ENCODE data around the gene COX7A2L. TPM values are rescaled to one million over a fixed set of nuclear protein-coding genes. Genes with fewer than 3 reads are reported as not detected.
"Not testable (repeated sequence)": the region's sequence is repeated elsewhere in the genome, so short reads cannot be mapped to it uniquely, and the experiment has no call there.

COX7A2L gene
- total RNA-seq, 1 experiment from 2014 or later: 254 TPM

- DNase-seq (ENCODE audit: low read depth in 1 of 2, low spot score in 2 of 2): no peak
- Histone ChIP-seq H3K27ac (no peak overlapping the region), H3K36me3 (peaks cover 52% of the 10 kb centered on the region), H3K27me3 (replicated peaks) (no peaks in the 10 kb centered on the region), H3K4me1 (replicated peaks) (peaks cover 27% of the 10 kb centered on the region), H3K4me3 (no peak overlapping the region), H3K9me3 (replicated peaks) (no peaks in the 10 kb centered on the region)
Measured at GRCh38 chr2:42339191-42339912, 21.7 kb downstream of the COX7A2L start.

GRCh38 chr2:42338567-42339190 lies 22.3 kb downstream of the COX7A2L start:
- peaks cover 51% of the 10 kb centered on the region for H3K36me3 ChIP-seq
- no peak overlapping the region for H3K4me3 ChIP-seq
- peaks cover 27% of the 10 kb centered on the region for H3K4me1 ChIP-seq (replicated peaks)
- no peaks in the 10 kb centered on the region for H3K9me3 ChIP-seq (replicated peaks)
- H3K27me3 ChIP-seq (replicated peaks): no peaks in the 10 kb centered on the region
- no peak for DNase-seq (ENCODE audit: low read depth in 1 of 2, low spot score in 2 of 2)
- no peak overlapping the region for H3K27ac ChIP-seq

- Histone ChIP-seq H3K27me3 (replicated peaks) (no peaks in the 10 kb centered on the region), H3K4me3 (no peak overlapping the region), H3K27ac (peak overlapping the region; percentile 4), H3K36me3 (peaks cover 56% of the 10 kb centered on the region), H3K4me1 (replicated peaks) (peaks cover 26% of the 10 kb centered on the region), H3K9me3 (replicated peaks) (no peaks in the 10 kb centered on the region)
- DNase-seq (ENCODE audit: low read depth in 1 of 2, low spot score in 2 of 2): no peak
Measured at GRCh38 chr2:42337846-42338566, 23.0 kb downstream of the COX7A2L start.

- Histone ChIP-seq H3K4me1 (replicated peaks) (peaks cover 20% of the 10 kb centered on the region), H3K36me3 (peaks cover 62% of the 10 kb centered on the region), H3K27me3 (replicated peaks) (no peaks in the 10 kb centered on the region), H3K27ac (peak overlapping the region; percentile 53), H3K9me3 (replicated peaks) (no peaks in the 10 kb centered on the region), H3K4me3 (no peak overlapping the region)
- DNase-seq (ENCODE audit: low read depth in 1 of 2, low spot score in 2 of 2): peak; percentile 67 to 81
Measured at GRCh38 chr2:42337356-42337820, 23.6 kb downstream of the COX7A2L start.

GRCh38 chr2:42336361-42336965 lies 24.6 kb downstream of the COX7A2L start:
- no peak for DNase-seq (ENCODE audit: low read depth in 1 of 2, low spot score in 2 of 2)
- Histone ChIP-seq H3K9me3 (replicated peaks) (no peaks in the 10 kb centered on the region), H3K36me3 (peaks cover 72% of the 10 kb centered on the region), H3K4me3 (no peak overlapping the region), H3K27me3 (replicated peaks) (no peaks in the 10 kb centered on the region), H3K4me1 (replicated peaks) (peaks cover 12% of the 10 kb centered on the region), H3K27ac (peak overlapping the region; percentile 53)

- no peak for DNase-seq (ENCODE audit: low read depth in 1 of 2, low spot score in 2 of 2)
- Histone ChIP-seq H3K4me3 (no peak overlapping the region), H3K4me1 (replicated peaks) (peaks cover 12% of the 10 kb centered on the region), H3K9me3 (replicated peaks) (no peaks in the 10 kb centered on the region), H3K27ac (no peak overlapping the region), H3K27me3 (replicated peaks) (no peaks in the 10 kb centered on the region), H3K36me3 (peaks cover 72% of the 10 kb centered on the region)
Measured at GRCh38 chr2:42335514-42336104, 25.4 kb downstream of the COX7A2L start.

- Histone ChIP-seq H3K36me3 (peaks cover 71% of the 10 kb centered on the region), H3K4me1 (replicated peaks) (peaks cover 12% of the 10 kb centered on the region)
- H3K27me3 ChIP-seq (replicated peaks); H3K4me3 ChIP-seq; DNase-seq (ENCODE audit: low read depth in 1 of 2, low spot score in 2 of 2); H3K27ac ChIP-seq; H3K9me3 ChIP-seq (replicated peaks): not testable (repeated sequence)
Measured at GRCh38 chr2:42334865-42335264, 26.2 kb downstream of the COX7A2L start.

- no peak for DNase-seq (ENCODE audit: low read depth in 1 of 2, low spot score in 2 of 2)
- Histone ChIP-seq H3K9me3 (replicated peaks) (no peaks in the 10 kb centered on the region), H3K27ac (no peak overlapping the region), H3K27me3 (replicated peaks) (no peaks in the 10 kb centered on the region), H3K36me3 (peaks cover 77% of the 10 kb centered on the region), H3K4me1 (replicated peaks) (peaks cover 12% of the 10 kb centered on the region), H3K4me3 (no peak overlapping the region)
Measured at GRCh38 chr2:42334220-42334619, 26.8 kb downstream of the COX7A2L start.

GRCh38 chr2:42333579-42333978 lies 27.4 kb downstream of the COX7A2L start:
- H3K27ac ChIP-seq: no peak overlapping the region
- H3K9me3 ChIP-seq (replicated peaks): no peaks in the 10 kb centered on the region
- H3K4me1 ChIP-seq (replicated peaks): peaks cover 12% of the 10 kb centered on the region
- no peak for DNase-seq (ENCODE audit: low read depth in 1 of 2, low spot score in 2 of 2)
- no peaks in the 10 kb centered on the region for H3K27me3 ChIP-seq (replicated peaks)
- peaks cover 80% of the 10 kb centered on the region for H3K36me3 ChIP-seq
- H3K4me3 ChIP-seq: no peak overlapping the region

GRCh38 chr2:42332575-42332974 lies 28.4 kb downstream of the COX7A2L start:
- DNase-seq (ENCODE audit: low read depth in 1 of 2, low spot score in 2 of 2): no peak
- no peak overlapping the region for H3K4me3 ChIP-seq
- H3K4me1 ChIP-seq (replicated peaks): peaks cover 7% of the 10 kb centered on the region
- no peaks in the 10 kb centered on the region for H3K27me3 ChIP-seq (replicated peaks)
- no peaks in the 10 kb centered on the region for H3K9me3 ChIP-seq (replicated peaks)
- H3K36me3 ChIP-seq: peaks cover 71% of the 10 kb centered on the region
- H3K27ac ChIP-seq: no peak overlapping the region

- Histone ChIP-seq H3K27ac (no peak overlapping the region), H3K4me3 (no peak overlapping the region), H3K27me3 (replicated peaks) (no peaks in the 10 kb centered on the region), H3K9me3 (replicated peaks) (no peaks in the 10 kb centered on the region), H3K4me1 (replicated peaks) (peaks cover under 1% of the 10 kb centered on the region), H3K36me3 (peaks cover 79% of the 10 kb centered on the region)
- no peak for DNase-seq (ENCODE audit: low read depth in 1 of 2, low spot score in 2 of 2)
Measured at GRCh38 chr2:42331569-42332284, 29.3 kb downstream of the COX7A2L start.

GRCh38 chr2:42329736-42330135 lies 31.3 kb downstream of the COX7A2L start:
- no peak overlapping the region for H3K27ac ChIP-seq
- no peaks in the 10 kb centered on the region for H3K9me3 ChIP-seq (replicated peaks)
- no peak for DNase-seq (ENCODE audit: low read depth in 1 of 2, low spot score in 2 of 2)
- no peak overlapping the region for H3K4me3 ChIP-seq
- H3K36me3 ChIP-seq: peaks cover 81% of the 10 kb centered on the region
- H3K27me3 ChIP-seq (replicated peaks): no peaks in the 10 kb centered on the region
- H3K4me1 ChIP-seq (replicated peaks): no peaks in the 10 kb centered on the region

- Histone ChIP-seq H3K27me3 (replicated peaks) (no peaks in the 10 kb centered on the region), H3K27ac (no peak overlapping the region), H3K4me3 (no peak overlapping the region), H3K9me3 (replicated peaks) (no peaks in the 10 kb centered on the region), H3K36me3 (peaks cover 82% of the 10 kb centered on the region), H3K4me1 (replicated peaks) (no peaks in the 10 kb centered on the region)
- no peak for DNase-seq (ENCODE audit: low read depth in 1 of 2, low spot score in 2 of 2)
Measured at GRCh38 chr2:42328923-42329322, 32.1 kb downstream of the COX7A2L start.
